GM20431 (cell line): ENCODE results near the gene HYLS1.

ENCODE experiments used
- in situ Hi-C: fragments of 300-500 bp; cut with MseI, MboI; formaldehyde crosslinking; loops from one replicate; pipeline ENCODE4 v1.15.0; 2020; ENCODE audit warnings: low sequenced_read_pairs; ENCODE audit not compliant: unreplicated experiment

Gene HYLS1

DNA sequence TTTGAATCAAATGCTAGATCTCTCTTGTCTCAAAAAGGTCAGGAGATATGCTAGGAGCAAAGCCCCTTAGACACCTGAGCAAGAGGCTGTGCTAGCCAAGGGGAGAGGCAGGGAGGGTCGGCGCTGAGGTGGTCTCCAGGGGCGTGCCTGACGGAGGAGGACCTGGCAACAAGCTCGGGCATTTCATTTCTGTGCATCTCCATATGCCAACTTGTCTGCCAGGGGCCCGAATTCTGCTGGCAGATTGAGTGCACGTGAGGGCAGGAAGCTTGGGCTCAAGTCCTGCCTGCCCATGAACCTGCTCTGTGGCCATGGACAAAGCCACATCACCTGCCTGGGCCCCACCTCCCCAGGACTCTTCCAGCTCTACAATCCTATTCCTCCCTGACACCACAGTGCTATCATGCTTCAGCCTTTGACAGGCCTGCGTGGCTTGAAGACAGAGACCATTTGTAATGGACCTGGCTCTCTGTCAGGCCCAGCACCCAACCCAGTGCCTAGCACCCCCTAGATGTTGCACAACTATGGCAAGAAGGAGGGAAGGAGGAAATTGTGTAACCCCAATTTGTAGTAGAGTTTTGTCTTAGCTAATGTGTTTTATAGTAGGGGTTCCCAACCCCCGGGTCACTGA, 42.1 kb downstream of the HYLS1 start:
- in situ Hi-C loops = loop anchor here (10.0 kb wide), 1 partner anchor 255 kb away; no protein-coding TSS in a partner anchor

DNA sequence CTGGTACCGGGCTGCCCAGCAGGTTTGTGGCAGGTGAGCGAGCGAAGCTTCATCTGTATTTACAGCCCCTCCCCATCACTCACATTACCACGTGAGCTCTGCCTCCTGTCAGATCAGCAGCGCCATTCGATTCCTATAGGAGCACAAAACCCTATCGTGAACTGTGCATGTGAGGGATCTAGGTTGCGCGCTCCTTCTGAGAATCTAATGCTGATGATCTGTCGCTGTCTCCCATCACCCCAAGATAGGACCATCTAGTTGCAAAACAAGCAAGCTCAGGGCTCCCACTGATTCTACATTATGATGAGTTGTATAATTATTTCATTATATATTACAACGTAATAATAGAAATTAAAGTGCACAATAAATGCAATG, 42.6 kb downstream of the HYLS1 start:
- in situ Hi-C loops = no loop called here

DNA sequence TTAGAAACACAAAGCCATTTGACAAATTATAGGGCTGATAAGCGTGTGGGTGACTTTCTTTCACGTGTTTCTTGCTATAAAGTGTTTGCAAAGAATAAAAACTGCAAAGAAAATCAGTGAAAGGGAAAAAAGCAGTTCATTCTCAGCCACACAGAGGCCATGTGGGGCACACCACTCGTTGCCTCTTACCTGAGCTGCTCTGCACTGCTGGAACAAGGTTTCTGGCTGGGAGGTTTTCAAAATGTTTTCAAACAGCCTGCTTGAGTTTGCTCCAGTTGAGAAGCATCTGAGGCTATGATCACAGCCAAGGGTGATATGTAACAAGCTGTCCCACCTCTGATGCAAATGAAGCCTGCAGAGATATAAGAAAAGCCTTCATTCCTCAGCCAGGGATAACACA, 43.6 kb downstream of the HYLS1 start:
- in situ Hi-C loops = no loop called here

DNA sequence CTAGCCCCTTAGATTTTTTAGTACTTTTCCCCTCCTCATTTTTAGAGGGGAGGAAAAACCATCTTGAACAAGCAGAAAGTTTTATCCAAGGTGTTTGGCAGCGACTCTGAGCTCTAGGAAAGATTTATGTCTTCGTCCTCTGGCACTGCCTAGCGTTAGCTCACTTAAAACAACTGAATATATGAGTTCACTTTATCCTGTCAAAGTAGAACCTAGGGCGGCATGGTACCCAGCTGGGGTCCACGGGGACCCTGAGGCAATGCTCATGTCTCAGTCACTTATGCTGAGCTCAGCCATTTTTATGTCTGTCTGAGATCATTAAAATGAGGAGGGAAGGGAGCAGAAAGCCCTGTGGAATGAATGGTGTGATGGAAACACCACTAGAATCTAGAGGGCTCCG, 44.2 kb downstream of the HYLS1 start:
- in situ Hi-C loops = no loop called here

DNA sequence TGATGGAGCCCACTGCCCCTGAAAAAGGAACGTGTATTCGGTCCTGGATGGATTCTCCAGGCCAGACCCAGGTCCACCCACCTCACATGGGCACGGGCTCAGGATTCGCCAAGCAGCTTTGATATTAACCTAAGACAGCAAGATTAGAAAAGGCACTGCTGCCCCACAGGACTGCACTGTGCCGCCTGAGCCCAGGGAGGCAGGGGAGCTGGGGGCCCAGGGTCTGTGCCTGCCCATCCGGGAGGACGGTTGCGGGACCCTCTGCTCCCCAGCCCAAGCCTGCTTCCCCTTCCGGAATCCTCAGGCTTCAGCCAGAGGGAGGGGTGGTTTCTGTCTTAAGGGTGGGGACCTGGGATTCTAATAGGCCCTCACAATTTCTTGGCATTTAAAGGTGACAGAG, 44.8 kb downstream of the HYLS1 start:
- in situ Hi-C loops = no loop called here

DNA sequence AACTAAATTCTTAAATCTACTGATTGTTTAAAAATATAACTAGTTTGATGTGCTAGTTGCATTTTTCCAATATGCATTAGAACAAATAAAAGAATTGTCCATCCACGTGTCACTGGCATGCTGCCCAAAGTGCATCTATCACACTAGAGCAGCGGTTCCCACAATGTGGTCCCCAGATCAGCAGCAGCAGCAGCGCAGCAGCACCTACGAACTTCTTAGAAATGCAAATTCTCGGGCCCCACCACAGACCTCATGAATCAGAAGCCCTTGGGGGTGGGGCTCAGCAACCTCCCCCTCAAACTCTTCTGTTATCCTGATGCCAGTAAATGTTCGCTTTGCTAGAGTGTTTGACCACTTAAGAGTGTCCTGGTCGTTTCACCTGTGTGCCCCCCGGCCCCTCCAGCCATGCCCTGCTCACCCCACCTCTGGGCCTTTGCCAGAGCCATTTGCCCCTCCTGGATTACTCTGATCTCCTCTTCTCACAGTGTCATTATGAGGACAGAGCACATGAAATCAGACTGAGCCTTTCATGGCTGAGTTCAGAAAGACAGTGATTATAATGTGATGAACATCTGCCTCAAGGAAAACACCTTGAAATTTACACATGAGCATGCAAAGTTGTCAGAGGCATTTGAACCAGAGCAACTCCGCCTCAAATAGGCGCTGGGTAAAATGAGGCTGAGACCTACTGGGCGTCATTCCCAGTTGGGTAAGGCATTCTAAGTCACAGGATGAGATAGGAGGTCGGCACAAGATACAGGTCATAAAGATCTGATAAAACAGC, 45.8 kb downstream of the HYLS1 start:
- in situ Hi-C loops = no loop called here

DNA sequence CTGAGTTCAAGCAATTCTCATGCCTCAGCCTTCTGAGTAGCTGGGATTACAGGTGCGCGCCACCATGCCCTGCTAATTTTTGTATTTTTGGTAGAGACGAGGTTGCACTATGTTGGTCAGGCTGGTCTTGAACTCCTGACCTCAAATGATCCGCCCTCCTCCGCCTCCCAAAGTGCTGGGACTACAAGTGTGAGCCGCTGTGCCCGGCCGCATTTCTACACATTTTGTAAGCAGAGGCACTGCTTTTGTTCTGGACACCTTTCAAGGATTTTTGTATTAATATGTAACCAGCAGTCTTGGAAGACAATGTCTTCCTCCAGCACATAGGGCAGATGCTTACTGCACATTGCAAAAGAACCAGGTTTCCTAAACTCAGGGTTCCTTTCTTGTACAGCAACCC, 47.0 kb downstream of the HYLS1 start:
- in situ Hi-C loops = no loop called here

DNA sequence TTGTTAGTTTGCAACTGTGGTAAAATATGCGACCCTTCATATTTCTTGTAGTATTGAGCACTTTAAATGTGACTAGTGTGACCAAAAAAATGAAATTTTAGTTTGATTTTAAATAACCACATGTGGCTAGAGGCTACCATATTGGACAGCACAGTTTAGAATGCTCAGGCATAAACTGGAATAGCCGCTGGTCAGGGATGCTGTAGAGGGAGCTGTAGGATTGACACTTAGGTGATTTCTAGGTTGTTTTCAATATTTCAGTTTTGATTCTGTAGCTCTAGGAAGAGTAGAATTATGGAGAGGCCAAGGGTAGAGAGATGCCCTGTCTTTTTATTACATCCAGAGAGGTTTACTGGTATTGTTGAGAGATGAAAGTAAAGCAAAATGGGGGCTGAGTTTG, 47.6 kb downstream of the HYLS1 start:
- in situ Hi-C loops = no loop called here

DNA sequence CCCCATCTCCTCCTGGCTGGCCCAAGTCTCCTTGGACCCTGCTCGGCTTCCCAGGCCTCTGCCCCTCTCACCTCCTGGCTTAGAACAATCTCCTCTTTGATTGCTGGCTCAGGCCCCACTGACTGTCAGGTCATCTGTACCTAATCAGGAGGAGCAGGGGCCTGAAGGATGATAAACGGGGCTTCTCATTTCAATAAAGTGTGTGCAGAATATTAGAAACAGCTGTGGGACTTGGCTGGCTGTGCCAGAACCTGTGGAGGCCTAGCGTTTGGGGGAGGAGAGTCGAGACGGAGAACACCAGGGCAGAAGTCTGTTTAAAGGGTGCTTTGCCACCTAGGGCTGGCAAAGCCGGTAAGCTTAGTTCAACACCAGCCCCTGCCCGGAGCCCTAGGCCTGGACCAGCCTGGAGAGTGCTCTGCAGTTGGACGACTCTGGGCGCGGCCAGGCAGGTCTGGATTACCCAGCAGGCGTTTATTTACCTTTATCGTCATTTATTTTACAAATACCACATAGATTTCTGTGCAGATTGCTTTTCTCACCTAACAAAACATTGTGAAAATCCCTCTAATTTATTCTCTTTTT, 48.2 kb downstream of the HYLS1 start:
- in situ Hi-C loops = no loop called here

DNA sequence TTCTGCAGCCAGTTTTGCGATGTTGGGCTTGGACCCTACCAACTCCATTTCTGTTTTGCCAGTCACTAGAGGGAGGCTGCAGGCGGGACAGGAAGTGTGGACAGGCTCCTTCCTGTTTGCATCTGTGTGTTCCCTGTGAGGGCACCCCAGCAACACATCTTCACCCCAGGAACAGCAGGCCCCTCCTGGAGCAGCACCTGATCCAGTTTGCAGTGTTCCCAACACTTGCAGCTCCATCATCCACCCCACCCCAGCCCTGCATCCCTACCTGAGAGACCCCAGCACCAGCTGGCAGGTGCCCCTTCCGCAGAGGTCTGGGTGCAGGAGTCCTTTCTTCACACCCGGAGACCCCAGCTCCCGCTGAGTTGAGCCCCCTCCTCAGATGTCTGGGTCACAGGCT, 51.0 kb downstream of the HYLS1 start:
- in situ Hi-C loops = no loop called here

DNA sequence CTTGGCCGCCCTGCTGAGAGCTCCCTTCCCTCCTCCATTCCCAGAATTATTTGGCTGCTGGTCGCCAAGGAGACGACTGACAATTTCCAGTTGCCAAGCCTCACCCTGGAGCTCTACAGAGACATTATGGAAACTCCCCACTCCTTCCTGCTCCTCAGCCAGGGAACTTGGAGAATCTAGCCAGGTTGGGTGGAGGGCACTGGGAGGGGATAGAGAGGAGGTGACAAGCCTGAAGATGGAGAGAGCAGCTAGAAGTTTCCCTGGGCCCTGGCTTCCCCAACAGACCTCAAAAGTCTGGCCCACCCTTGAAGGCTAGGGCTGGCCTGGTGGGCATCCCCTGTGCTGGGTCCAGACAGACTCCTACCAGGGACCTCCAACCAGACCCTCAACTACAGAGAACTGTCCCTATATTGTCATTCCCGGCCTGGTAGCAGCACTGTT, 51.6 kb downstream of the HYLS1 start:
- in situ Hi-C loops = no loop called here

DNA sequence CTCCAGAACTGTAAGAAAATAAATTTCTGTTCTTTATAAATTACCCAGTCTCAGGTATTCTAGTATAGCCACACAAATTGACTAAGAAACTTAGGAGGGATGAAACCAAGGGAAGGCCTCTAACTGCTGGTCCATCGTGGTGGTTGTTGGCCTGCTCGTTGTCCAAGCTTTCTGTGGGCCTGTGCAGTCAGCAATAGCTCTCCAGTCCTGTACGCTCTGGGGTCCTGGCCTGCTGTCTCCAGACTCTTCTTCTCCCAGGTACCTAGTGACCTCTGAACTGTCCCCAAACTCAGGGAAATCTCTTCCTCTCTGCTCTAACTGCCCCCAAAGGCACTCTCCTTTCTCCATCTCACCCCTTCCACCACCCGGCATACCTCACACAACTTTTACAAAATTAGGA, 52.7 kb downstream of the HYLS1 start:
- in situ Hi-C loops = no loop called here

DNA sequence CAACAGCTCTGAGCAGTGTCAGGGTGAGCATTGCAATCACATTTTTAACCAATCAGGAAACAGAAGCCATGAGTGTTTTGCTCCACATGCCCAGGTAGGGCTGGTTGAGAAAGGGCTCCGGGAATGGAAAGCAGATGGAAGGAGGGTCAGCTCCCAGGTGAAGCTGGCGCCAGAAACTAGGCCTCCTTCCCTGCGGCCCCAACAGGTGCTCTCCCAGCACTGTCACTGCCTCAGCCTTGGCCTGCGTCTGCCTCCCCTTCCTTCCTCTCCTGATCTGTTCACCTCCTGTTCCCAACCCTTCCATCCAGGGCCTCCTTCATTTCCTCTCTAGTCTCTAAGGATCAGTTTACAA, 53.8 kb downstream of the HYLS1 start:
- in situ Hi-C loops = no loop called here

DNA sequence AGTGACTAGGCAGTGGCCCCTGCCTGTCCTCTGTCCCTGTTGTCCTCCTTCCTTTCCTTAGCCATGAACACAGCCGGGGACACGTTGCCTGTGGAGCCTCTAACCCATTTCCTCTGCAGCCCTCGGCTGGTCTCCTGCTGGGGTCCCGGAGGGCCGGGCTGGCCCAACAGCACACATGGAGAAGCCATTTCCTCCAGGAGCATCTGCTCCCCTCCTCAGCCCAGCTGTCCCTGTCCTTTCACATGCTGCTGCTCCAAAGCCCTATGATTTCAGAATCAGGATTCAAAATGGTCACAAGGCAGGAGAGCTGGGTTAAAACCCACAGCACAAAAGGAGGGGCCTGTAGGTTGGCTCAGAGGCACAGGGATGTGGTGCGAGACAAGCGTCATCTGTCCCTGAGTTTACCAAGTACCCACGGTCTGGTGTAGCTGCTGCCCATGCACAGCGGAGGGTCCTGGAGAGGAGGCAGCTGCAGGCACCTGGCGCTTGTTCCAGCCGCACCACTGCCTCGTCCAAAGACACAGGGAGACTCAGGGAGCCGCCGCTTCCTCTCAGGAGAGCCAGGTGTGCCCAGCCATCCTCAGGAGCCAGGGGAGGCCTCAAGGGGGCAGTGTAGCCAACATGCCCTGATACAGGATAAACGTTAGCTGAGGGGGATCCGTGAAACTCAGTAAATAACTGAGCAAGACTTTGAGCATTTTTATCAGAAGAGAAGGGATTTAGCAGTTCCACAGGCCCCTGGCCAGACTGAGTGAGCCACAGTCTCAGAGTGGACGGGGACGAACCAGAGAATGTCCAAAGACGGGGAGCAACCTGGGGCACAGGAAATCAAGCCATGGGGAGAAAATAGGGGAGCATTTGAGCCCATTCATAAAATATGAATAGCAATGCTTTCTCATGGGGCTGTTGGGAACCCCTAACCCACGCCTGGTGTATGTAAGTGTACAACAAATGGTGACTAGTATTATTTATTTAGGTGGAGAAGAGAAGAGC, 54.4 kb downstream of the HYLS1 start:
- in situ Hi-C loops = no loop called here

DNA sequence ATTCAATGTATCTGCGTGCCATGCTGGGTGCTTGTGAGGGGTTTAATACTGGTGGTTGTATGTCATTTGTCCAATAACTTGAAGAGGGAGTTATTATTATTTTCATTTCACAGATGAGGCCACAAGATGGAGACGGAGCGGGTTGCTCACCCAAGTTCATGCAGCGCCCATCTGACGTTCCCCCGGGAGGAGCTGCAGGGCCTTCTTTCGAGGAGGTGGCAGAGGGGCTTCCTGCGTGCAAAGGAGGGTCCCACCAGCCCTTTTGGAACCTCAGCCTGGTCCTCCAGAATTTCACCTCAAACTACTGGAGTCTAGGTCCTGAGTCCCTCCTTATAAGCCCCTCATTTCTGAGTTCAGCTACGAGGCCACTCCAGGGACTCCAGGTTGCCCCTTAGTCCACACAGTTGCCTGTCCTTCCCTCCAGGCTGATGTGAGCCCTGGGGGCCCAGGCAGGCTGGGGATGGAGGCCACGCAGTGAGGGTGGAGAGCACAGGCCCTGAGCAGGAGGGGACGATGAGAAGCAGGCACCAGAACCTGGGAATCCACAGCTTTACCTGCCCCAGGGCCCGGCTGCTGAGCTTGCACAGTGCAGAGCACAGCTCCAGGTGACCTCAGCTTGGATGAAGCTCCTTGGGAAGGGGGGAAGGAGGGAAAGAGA, 55.4 kb downstream of the HYLS1 start:
- in situ Hi-C loops = no loop called here

DNA sequence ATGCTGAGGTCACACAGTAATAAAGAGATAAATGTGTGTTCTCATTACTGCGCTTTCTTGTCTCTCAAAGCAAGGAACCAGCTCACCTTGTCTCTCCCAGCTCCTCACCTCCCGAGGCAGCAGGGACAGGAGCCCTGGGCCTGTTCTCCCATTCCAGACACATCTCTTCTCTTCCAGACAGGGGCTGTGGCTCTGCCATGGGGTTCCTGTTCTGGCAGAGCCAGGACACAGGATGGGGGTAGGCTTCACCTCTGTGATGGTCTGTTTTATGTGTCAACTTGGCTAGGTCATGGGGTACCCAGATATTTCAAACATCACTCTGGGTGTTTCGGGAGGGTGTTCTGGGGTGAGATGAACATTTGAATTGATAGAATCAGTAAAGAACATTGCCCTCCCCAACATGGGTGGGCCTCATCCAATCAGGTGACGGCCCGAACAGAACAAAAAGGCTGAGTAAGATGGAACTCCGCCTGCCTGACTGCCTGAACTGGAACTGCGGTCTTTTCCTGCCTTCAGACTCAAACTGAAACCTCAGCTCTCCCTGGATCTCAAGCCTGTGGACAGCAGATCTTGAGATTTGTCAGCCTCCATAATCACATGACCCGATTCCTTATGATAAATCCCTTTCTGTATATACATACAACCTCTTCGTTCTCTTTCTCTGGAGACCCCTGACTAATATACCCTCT, 56.3 kb downstream of the HYLS1 start:
- in situ Hi-C loops = no loop called here

DNA sequence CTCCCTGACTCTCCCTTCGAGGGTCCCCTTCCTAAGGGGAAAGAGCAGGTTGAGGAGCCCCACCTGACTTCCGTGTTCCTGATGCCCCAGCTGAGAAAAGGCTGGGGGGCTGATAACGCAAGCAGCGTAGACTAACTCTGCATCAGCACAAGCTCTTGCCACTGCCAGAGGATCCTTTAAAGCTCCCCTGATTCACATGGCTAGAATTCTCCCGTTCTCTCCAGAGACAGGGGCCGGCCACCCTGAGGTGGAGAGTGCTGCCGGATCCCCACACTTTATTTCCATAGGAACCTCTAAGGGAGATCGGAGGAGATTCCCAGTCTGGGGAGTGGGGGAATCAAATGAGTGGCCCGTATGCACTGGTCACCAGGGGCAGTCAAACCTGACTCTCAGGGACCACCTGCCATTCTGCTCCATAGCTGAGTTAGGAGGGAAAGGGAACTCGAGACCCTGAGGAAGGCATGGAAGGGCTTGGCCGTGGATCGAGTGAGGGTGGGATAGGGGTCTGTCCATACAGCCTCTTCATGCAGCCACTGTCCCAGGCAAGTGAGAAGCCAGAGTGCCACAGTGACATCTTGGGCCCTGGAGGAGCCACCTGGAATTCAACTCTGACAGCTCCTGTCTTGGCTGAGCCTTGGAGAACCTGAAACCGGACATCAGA, 57.0 kb downstream of the HYLS1 start:
- in situ Hi-C loops = no loop called here

DNA sequence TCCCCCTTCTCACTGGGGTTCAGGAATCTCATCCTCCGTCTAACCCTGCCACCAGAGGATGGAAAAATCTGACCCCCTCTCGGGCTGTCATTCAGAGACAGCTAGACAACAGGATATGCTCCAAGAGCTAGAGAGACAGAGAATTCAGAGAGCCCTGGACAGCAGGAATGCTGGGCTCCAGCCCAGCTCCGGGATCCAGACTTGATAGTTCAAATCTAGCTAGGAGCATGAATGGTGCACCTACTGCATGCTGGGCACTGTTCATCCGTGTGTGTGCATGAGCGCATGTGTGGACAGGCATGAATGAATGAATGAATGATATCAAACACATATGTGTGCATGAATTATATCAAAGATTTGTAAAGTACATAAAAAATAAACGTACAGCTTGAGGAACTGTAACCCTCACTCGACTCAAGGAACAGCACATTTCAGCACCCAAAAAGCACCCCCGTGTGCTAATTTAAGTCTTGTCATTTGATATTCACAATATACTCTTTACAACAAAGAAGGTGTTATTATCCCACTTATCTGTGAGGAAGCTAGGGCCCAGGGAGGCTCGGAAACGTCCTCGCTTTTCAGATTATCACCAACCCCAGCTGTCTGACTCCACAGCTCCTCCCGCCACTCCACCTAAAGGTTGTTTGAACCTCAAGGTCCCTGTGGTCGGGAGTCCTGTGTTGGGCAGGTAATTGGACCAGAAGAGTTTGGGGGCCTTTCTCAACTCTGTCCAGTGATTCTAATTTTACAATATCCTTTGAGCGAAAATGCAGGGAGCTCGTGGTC, 57.7 kb downstream of the HYLS1 start:
- in situ Hi-C loops = no loop called here
